Measurements from ENCODE around the gene ZNF154.
A peak's percentile ranks its signal among the peaks of the same experiment; 100 is the strongest.
"Not testable (repeated sequence)": the region's sequence is repeated elsewhere in the genome, so short reads cannot be mapped to it uniquely, and the experiment has no call there.

Gene ZNF154

GRCh38 chr19:57708641-57709361, at the start of gene ZNF154:
Gene ZNF154, minus strand, starts transcription at chr19:57709204. Its CDS starts 233 bp downstream, at chr19:57708971.
- DNase-seq, result no peak

- DNase-seq, result no peak
These were observed 48.9 kb upstream of the ZNF154 start for GRCh38 chr19:57757941-57758340.

- no peak for DNase-seq
These were observed 46.0 kb upstream of the ZNF154 start for GRCh38 chr19:57755031-57755430.

GRCh38 chr19:57754091-57754673, 45.2 kb upstream of the ZNF154 start:
- no peak for DNase-seq

GRCh38 chr19:57748029-57748428, 39.0 kb upstream of the ZNF154 start:
- no peak for DNase-seq

GRCh38 chr19:57747472-57747807, 38.4 kb upstream of the ZNF154 start:
- DNase-seq, result no peak

- peak; percentile 76 for DNase-seq
These were observed 37.8 kb upstream of the ZNF154 start, which contains the start of gene ZNF776 for GRCh38 chr19:57746580-57747471. Gene ZNF776, plus strand, starts transcription at chr19:57746815. Its CDS starts 244 bp downstream, at chr19:57747059.

GRCh38 chr19:57738770-57739169, 29.8 kb upstream of the ZNF154 start:
- DNase-seq, result not testable (repeated sequence)

- DNase-seq, result not testable (repeated sequence)
These were observed 29.3 kb upstream of the ZNF154 start for GRCh38 chr19:57738320-57738719.

GRCh38 chr19:57720878-57721277, 11.9 kb upstream of the ZNF154 start:
- DNase-seq, result no peak

GRCh38 chr19:57719901-57720519, 11.0 kb upstream of the ZNF154 start:
- DNase-seq, result no peak

- DNase-seq, result no peak
These were observed 10.4 kb upstream of the ZNF154 start for GRCh38 chr19:57719424-57719823.

GRCh38 chr19:57712222-57712621, 3.2 kb upstream of the ZNF154 start:
- DNase-seq, result no peak

GRCh38 chr19:57709616-57710015, 612 bp upstream of the ZNF154 start:
- DNase-seq, result no peak

GRCh38 chr19:57706346-57706745, 2.7 kb downstream of the ZNF154 start:
- DNase-seq, result no peak

- DNase-seq, result no peak
These were observed 7.4 kb downstream of the ZNF154 start for GRCh38 chr19:57701625-57702024.

GRCh38 chr19:57689750-57690149, 19.3 kb downstream of the ZNF154 start:
- no peak for DNase-seq

- DNase-seq, result no peak
These were observed 20.8 kb downstream of the ZNF154 start for GRCh38 chr19:57688011-57688763.

- DNase-seq, result no peak
These were observed 21.5 kb downstream of the ZNF154 start for GRCh38 chr19:57687363-57688010.

- no peak for DNase-seq
These were observed 22.3 kb downstream of the ZNF154 start for GRCh38 chr19:57686727-57687126.

- no peak for DNase-seq
These were observed 26.7 kb downstream of the ZNF154 start for GRCh38 chr19:57682226-57682766.

GRCh38 chr19:57675881-57676280, 33.1 kb downstream of the ZNF154 start:
- DNase-seq, result no peak

All from DMS79 (cell line).